AG04449 (cell line): Measurements from ENCODE around the gene UPK1A.

ENCODE experiments used
- CTCF ChIA-PET: fragments of 350-600 bp; formaldehyde crosslinking; extraction: SDS; loops from one replicate; lab custom pipeline; 2021; ENCODE audit warnings: antibody characterized with exemption; lab: Yijun Ruan, JAX
- POLR2A ChIA-PET: fragments of 400-600, 350-600 bp; formaldehyde crosslinking; extraction: SDS; loops from one replicate; lab custom pipeline; 2020; ENCODE audit warnings: antibody characterized with exemption, inconsistent platforms; lab: Yijun Ruan, JAX
- DNase-seq: peaks from one replicate; pipeline ENCODE4 v3.0.0-alpha.2; 2010; ENCODE audit warnings: low read depth, low spot score
- H3K4me3 ChIP-seq: 2 replicates; pipeline ENCODE4 v1.5.1; 2011; ENCODE audit warnings: low read depth, mild to moderate bottlenecking, control low read depth, low read length
- CTCF ChIP-seq: IDR thresholded peaks from one replicate; pipeline ENCODE4 v1.5.1; 2011; ENCODE audit warnings: mild to moderate bottlenecking, moderate library complexity, low read length, control low read depth, inconsistent platforms; ENCODE audit not compliant: insufficient read depth; ENCODE audit errors: missing control alignments

Gene UPK1A

DNA sequence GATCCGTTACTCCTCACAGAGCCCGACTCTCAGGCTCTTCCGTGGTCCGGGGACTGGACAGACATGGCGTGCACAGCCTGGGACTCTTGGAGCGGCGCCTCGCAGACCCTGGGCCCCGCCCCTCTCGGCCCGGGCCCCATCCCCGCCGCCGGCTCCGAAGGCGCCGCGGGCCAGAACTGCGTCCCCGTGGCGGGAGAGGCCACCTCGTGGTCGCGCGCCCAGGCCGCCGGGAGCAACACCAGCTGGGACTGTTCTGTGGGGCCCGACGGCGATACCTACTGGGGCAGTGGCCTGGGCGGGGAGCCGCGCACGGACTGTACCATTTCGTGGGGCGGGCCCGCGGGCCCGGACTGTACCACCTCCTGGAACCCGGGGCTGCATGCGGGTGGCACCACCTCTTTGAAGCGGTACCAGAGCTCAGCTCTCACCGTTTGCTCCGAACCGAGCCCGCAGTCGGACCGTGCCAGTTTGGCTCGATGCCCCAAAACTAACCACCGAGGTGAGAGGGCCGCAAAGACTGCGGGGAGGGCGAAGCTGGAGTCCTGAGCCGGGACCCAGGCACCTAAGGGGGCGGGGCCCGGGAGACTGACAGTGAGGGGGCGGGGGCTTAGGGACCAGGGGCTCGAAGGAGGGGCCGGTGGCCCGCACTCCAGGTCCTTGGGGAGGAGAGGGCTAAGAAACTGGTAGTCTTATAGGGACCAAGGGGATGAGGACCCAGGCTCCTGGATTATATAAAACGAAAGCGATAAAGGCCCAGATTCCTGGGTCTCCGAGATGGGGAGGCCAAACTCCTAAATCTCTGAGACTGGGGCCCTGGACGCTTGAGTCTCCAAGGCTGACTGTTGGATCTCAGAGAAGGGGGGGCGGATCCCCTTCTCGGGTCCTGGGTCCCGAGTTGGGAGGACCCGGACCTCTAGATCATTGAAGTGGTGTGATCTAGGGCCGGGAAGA is 22.8 kb upstream of the UPK1A start:
- H3K4me3 ChIP-seq, result peak overlapping the region; percentile 64
- no peak for TF ChIP-seq CTCF
- POLR2A ChIA-PET, result interaction anchor here (0.8 to 1.3 kb wide), 3 partner anchors 12 to 31 kb away, joined by 3 to 5 read pairs (median 5); partner anchors contain the start of gene HAUS5
- no peak for DNase-seq
- CTCF ChIA-PET, result interaction anchor here (0.6 to 2.0 kb wide), 4 partner anchors 27 to 96 kb away, joined by 3 to 9 read pairs (median 4); no protein-coding TSS in a partner anchor

- H3K4me3 ChIP-seq, result peak overlapping the region; percentile 64
- ChIA-PET POLR2A (interaction anchor here (0.8 to 1.3 kb wide), 2 partner anchors 13 to 32 kb away, joined by 5 read pairs; partner anchors contain the start of gene HAUS5), CTCF (interaction anchor here (0.5 to 2.0 kb wide), 4 partner anchors 28 to 174 kb away, joined by 3 to 9 read pairs (median 4); no protein-coding TSS in a partner anchor)
- no peak for TF ChIP-seq CTCF
- DNase-seq, result peak; percentile 37
Measured at GRCh38 chr19:35644206-35644986, 21.9 kb upstream of the UPK1A start.

DNA sequence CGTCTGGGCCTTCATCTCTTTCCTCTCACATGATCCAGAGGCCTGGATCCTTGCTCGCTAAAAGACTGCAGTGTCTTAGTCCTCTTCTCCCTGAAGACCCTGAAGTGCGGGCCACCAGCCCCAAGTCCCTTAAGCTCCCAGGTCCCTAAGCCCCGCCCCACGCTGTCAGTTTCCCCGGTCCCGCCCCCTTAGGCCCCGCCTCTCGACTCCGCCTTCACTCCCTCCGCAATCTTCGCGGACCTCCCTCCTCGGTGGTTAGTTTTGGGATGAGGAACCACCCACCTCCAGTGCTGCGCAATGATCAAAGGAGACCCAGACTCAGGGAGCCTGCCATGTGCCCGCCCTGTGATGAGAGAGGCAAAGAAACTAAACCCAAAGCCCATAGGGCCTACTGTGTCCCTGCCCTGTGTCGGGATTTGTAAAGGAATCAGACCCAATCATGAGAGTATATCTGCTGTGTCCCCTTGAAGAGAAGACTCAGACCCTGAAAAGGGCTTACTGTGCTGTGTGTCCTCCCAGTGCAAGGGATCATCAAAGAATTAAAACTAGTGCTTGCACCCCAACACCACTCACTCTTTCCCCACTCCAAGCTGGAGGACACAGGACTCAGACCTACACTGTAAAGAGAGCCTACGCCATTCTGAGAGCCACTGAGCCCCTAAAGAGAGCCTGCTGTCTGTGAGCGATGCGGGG is 21.2 kb upstream of the UPK1A start:
- ChIA-PET POLR2A (no interaction called here), CTCF (interaction anchor here (0.5 to 2.0 kb wide), 3 partner anchors 51 to 173 kb away, joined by 3 to 9 read pairs (median 3); no protein-coding TSS in a partner anchor)
- DNase-seq, result no peak
- no peak for TF ChIP-seq CTCF
- H3K4me3 ChIP-seq, result peak overlapping the region; percentile 64

DNA sequence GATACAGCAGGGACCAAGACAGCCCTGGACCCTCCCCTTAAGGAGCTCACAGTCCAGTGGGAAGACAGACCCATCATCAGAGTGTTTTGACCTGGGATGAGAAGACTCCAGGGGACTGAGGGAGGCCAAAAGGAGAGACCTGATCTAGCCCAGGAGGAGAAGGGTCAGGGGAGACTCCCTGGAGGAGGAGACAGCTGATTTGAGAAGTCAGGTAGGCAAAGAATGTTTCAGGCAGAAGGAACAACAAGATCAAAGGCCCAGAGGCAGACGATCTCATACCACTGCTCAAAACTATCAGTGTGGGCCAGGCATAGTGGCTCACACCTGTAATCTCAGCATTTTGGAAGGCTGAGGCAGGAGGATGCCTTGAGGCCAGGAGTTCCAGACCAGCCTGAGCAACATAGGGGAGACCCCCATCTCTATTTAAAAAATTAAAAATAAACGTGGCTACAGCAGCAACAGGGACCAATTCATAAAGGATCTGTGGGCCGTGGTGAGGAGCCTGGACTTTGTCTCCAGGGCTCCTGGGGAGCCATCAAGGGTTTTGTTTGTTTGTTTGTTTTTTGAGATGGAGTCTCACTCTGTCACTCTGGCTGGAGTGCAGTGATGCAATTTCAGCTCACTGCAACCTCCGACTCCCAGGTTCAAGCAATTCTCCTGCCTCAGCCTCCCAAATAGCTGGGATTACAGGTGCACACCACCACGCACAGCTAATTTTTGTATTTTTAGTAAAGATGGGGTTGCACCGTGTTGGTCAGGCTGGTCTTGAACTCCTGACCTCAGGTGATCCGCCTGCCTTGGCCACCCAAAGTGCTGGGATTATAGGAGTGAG is 20.4 kb upstream of the UPK1A start:
- no peak for TF ChIP-seq CTCF
- POLR2A ChIA-PET, result interaction anchor here (0.7 kb wide), 1 partner anchor 85 kb away, joined by 3 read pairs; no protein-coding TSS in a partner anchor
- CTCF ChIA-PET, result interaction anchor here (0.6 kb wide), 1 partner anchor 50 kb away, joined by 3 read pairs; no protein-coding TSS in a partner anchor
- H3K4me3 ChIP-seq, result no peak overlapping the region
- DNase-seq, result no peak
